RWPE2 (cell line): ENCODE data around the gene AOAH.

ENCODE experiments used
- ATAC-seq: fragments of 200-7000 bp; cut with Tn5 transposase; 3 replicates; pipeline ENCODE4 v1.9.1; 2021; ENCODE audit warnings: low read depth
- DNase-seq: peaks from one replicate; pipeline ENCODE4 v3.0.0-alpha.2; 2020; ENCODE audit warnings: low spot score
- H3K27ac ChIP-seq: fragments of 450-650 bp; 2 replicates; pipeline ENCODE4 v1.5.1; 2017; ENCODE audit warnings: mild to moderate bottlenecking; ENCODE audit not compliant: poor library complexity, severe bottlenecking
- H3K27me3 ChIP-seq: fragments of 250-450 bp; sonication (Bioruptor Pico); 2 replicates; pipeline ENCODE4 v1.5.1; 2021; ENCODE audit warnings: mild to moderate bottlenecking, moderate library complexity; ENCODE audit not compliant: insufficient read depth, poor library complexity, severe bottlenecking
- H3K36me3 ChIP-seq: fragments of 250-450 bp; sonication (Bioruptor Pico); 2 replicates; pipeline ENCODE4 v1.5.1; 2020; ENCODE audit warnings: low read depth, mild to moderate bottlenecking, moderate library complexity
- H3K4me1 ChIP-seq: fragments of 250-450 bp; sonication (Bioruptor Pico); 2 replicates; pipeline ENCODE4 v1.5.1; 2021; ENCODE audit warnings: mild to moderate bottlenecking, moderate library complexity; ENCODE audit not compliant: insufficient read depth, poor library complexity, severe bottlenecking
- H3K4me3 ChIP-seq: fragments of 250-450 bp; sonication (Bioruptor Pico); 2 replicates; pipeline ENCODE4 v1.5.1; 2021; ENCODE audit warnings: mild to moderate bottlenecking, moderate library complexity; ENCODE audit not compliant: severe bottlenecking
- H3K9me3 ChIP-seq: fragments of 250-450 bp; sonication (Bioruptor Pico); 2 replicates; pipeline ENCODE4 v1.5.1; 2021; ENCODE audit warnings: mild to moderate bottlenecking, moderate library complexity; ENCODE audit not compliant: severe bottlenecking
- TF ChIP-seq, protein P1 (sequence below): fragments of 450-650 bp; IDR thresholded peaks from one replicate; pipeline ENCODE4 v1.5.1; 2017; ENCODE audit warnings: mild to moderate bottlenecking, moderate library complexity; ENCODE audit not compliant: poor library complexity, severe bottlenecking

Gene AOAH

DNA sequence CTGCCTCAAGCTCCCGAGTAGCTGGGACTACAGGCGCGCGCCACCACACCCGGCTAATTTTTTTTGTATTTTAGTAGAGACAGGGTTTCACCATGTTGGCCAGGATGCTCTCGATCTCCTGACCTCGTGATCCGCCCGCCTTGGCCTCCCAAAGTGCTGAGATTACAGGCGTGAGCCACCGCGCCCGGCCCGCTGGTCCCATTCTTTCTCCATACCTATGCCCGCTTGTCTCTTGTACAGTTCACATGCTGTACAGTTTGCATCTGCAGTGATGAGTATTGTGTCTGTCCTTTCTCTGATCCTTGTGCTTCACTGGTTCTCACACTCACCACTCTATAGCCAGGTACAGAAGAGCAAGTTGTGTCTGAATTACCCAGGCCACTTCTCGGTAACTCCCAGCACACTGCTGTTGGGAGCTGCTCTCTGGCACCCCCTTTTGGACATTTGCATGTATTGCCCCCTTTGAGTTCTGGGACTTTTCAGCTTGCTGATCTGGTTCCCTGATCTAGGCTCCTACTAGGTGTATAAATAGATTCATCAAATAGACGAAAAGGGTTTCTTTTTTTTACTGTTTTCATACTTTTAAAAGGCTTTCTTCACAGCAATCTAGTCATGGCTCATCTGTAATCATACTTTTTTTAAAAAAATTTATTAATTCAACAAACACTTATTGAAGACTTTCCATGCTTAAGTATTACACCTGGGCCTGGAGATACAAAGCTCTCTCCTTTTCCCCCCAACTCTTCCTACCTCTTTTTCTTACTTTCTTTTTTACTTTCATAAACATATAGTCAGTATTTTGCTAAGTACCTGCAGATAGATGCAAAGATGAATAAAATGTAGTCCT lies 53.5 kb downstream of the AOAH start:
- Histone ChIP-seq H3K27ac (no peak overlapping the region), H3K4me3 (no peak overlapping the region), H3K27me3 (peaks cover 4% of the 10 kb centered on the region), H3K9me3 (no peaks in the 10 kb centered on the region), H3K4me1 (peaks cover 10% of the 10 kb centered on the region), H3K36me3 (no peaks in the 10 kb centered on the region)
- no peak for DNase-seq
- ATAC-seq, result peak; percentile 65
- TF ChIP-seq, protein P1, sequence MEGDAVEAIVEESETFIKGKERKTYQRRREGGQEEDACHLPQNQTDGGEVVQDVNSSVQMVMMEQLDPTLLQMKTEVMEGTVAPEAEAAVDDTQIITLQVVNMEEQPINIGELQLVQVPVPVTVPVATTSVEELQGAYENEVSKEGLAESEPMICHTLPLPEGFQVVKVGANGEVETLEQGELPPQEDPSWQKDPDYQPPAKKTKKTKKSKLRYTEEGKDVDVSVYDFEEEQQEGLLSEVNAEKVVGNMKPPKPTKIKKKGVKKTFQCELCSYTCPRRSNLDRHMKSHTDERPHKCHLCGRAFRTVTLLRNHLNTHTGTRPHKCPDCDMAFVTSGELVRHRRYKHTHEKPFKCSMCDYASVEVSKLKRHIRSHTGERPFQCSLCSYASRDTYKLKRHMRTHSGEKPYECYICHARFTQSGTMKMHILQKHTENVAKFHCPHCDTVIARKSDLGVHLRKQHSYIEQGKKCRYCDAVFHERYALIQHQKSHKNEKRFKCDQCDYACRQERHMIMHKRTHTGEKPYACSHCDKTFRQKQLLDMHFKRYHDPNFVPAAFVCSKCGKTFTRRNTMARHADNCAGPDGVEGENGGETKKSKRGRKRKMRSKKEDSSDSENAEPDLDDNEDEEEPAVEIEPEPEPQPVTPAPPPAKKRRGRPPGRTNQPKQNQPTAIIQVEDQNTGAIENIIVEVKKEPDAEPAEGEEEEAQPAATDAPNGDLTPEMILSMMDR, result peak; percentile 95

DNA sequence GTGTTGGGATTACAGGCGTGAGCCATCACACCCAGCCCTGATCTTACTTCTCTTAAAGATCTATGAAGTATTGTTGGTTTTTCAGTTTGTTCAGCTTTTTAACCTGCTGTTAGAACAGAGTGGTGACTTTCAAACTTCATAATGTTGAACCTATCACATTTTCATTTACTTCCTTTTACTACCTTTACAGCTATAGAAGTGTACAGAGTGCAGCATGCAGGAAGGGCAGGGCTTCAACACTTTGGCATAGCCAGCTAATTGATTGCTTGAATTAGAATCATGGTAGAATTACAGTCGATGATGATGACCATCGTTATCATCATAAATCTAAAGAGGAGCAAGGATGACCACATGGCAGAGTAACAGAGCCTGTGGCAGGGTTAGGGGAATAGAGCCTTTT lies 55.5 kb downstream of the AOAH start:
- Histone ChIP-seq H3K4me1 (peaks cover 10% of the 10 kb centered on the region), H3K36me3 (no peaks in the 10 kb centered on the region), H3K4me3 (no peak overlapping the region), H3K27ac (no peak overlapping the region), H3K9me3 (no peaks in the 10 kb centered on the region), H3K27me3 (peaks cover 4% of the 10 kb centered on the region)
- DNase-seq, result no peak
- TF ChIP-seq, protein P1, result no peak
- no peak for ATAC-seq

DNA sequence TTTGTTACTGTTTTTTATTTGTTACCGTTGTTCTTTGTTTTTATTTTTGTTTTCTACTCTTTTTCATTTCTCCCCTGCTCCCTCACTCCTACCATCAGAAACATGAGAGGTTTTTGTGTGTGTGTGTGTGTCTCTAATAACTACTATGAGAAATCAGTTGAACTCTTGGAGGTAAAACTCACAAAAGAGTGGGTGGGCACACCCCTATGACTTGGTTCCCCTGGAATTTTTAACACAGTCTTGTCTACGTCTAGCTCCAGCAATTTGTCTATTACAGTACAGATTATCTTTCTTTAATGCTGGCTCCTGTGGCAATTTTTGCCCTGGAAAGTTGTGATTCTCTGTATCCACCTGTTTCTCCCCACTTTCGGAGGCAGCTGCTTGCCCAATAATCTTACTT lies 56.2 kb downstream of the AOAH start:
- H3K36me3 ChIP-seq, result no peaks in the 10 kb centered on the region
- DNase-seq (no peak), ATAC-seq (no peak)
- H3K27me3 ChIP-seq, result peaks cover 4% of the 10 kb centered on the region
- no peaks in the 10 kb centered on the region for H3K9me3 ChIP-seq
- H3K4me3 ChIP-seq, result no peak overlapping the region
- H3K4me1 ChIP-seq, result peaks cover 10% of the 10 kb centered on the region
- TF ChIP-seq, protein P1, result no peak
- H3K27ac ChIP-seq, result no peak overlapping the region

- no peaks in the 10 kb centered on the region for H3K9me3 ChIP-seq
- DNase-seq, result no peak
- no peak overlapping the region for H3K27ac ChIP-seq
- H3K4me3 ChIP-seq, result no peak overlapping the region
- H3K27me3 ChIP-seq, result peaks cover 4% of the 10 kb centered on the region
- ATAC-seq, result no peak
- peaks cover 10% of the 10 kb centered on the region for H3K4me1 ChIP-seq
- TF ChIP-seq, protein P1, result no peak
- H3K36me3 ChIP-seq, result no peaks in the 10 kb centered on the region
These were observed 57.1 kb downstream of the AOAH start for GRCh38 chr7:36667007-36667745.
